K562 (cell line): ENCODE data around the gene MPZL1. TPM values are rescaled to one million over a fixed set of nuclear protein-coding genes. Genes with fewer than 3 reads are reported as not detected.

Experiments
- ATAC-seq: fragments of 200-7000 bp; cut with Tn5 transposase; 3 replicates; pipeline ENCODE4 v1.9.1; 2020; ENCODE audit warnings: moderate library complexity
- BruUV-seq: library from RNA; stranded (reverse); fragments of 400-500 nt; replicated peaks from 2 replicates; lab custom pipeline; 2021; lab: Mats Ljungman, UMichigan
- CTCF ChIA-PET: fragments of 300-600 bp; formaldehyde crosslinking; extraction: SDS; loops from one replicate; lab custom pipeline; 2021; ENCODE audit warnings: low intra/inter-chr PET ratio; lab: Yijun Ruan, JAX
- POLR2A ChIA-PET: fragments of 300-600, 350-650 bp; sonication (Branson Sonifier 250); formaldehyde crosslinking; extraction: SDS; loops from one replicate; lab custom pipeline; 2021; ENCODE audit warnings: antibody characterized with exemption, inconsistent platforms; lab: Yijun Ruan, JAX
- DNase-seq, 4 experiments: peaks; one replicate each; pipeline versions ENCODE4 v3.0.0 to v3.0.0-alpha.2; 2011 to 2018; ENCODE audit warnings: low spot score in 3 of 4, mixed read lengths in 3 of 4; ENCODE audit errors: extremely low read depth in 1 of 4
- FAIRE-seq: peaks from 2 replicates; lab custom pipeline; 2011; peaks lifted over from hg19 to GRCh38; lab: Jason Lieb, UNC
- H2AFZ ChIP-seq: 2 replicates; pipeline ENCODE4 v1.6.0; 2011; ENCODE audit warnings: low read depth, low read length, control low read depth, inconsistent platforms
- H3K27ac ChIP-seq: fragments of 200-600 bp; 3 replicates; pipeline ENCODE4 v1.8.0; 2011; ENCODE audit warnings: low read depth, mild to moderate bottlenecking, control low read depth, inconsistent platforms, low read length, moderate library complexity, mixed read lengths; ENCODE audit errors: extremely low read depth
- H3K27me3 ChIP-seq, 2 experiments: fragments of 300-600 bp in 1 of 2; 2 replicates in 1 of 2; 3 replicates in 1 of 2; pipeline versions ENCODE4 v1.6.0 to v1.8.0; 2011; ENCODE audit warnings: inconsistent platforms in 2 of 2, low read length in 2 of 2, mild to moderate bottlenecking in 1 of 2, mixed read lengths in 1 of 2, moderate library complexity in 1 of 2; ENCODE audit not compliant: control insufficient read depth in 2 of 2, insufficient read depth in 2 of 2
- H3K36me3 ChIP-seq: fragments of 300-600 bp; 3 replicates; pipeline ENCODE4 v1.8.0; 2011; ENCODE audit warnings: mild to moderate bottlenecking, low read length, inconsistent platforms; ENCODE audit not compliant: control insufficient read depth, insufficient read depth
- H3K4me1 ChIP-seq, 2 experiments: fragments of 200-600 bp in 1 of 2; replicated peaks in 1 of 2; 2 replicates in 1 of 2; 3 replicates in 1 of 2; pipeline versions ENCODE4 v1.5.1 to v1.8.0; 2011; ENCODE audit warnings: inconsistent platforms in 2 of 2, low read length in 2 of 2, mild to moderate bottlenecking in 1 of 2, mixed read lengths in 1 of 2, moderate library complexity in 1 of 2; ENCODE audit not compliant: control insufficient read depth in 2 of 2, insufficient read depth in 2 of 2
- H3K4me2 ChIP-seq: 2 replicates; pipeline ENCODE4 v1.6.1; 2011; ENCODE audit warnings: low read length, control low read depth, inconsistent platforms, mixed read lengths; ENCODE audit not compliant: insufficient read depth
- H3K4me3 ChIP-seq: fragments of 200-600 bp; sonication (generic), shearing (Covaris generic); 2 replicates; pipeline ENCODE4 v1.5.1; 2016; ENCODE audit warnings: control low read depth, inconsistent platforms
- H3K79me2 ChIP-seq: fragments of 200-600 bp; 3 replicates; pipeline ENCODE4 v1.8.0; 2011; ENCODE audit warnings: low read length, inconsistent platforms; ENCODE audit not compliant: control insufficient read depth, insufficient read depth
- H3K9ac ChIP-seq, 2 experiments: 2 replicates each; pipeline versions ENCODE4 v1.6.0 to v1.6.1; 2011; ENCODE audit warnings: low read depth in 2 of 2, low read length in 2 of 2, control low read depth in 1 of 2, inconsistent platforms in 1 of 2, mild to moderate bottlenecking in 1 of 2, mixed read lengths in 1 of 2; ENCODE audit not compliant: insufficient read depth in 1 of 2
- H3K9me1 ChIP-seq: one replicate; pipeline ENCODE4 v1.6.0; 2011; ENCODE audit warnings: inconsistent platforms, mild to moderate bottlenecking, low read length, moderate library complexity; ENCODE audit not compliant: control insufficient read depth, insufficient read depth
- H3K9me3 ChIP-seq: replicated peaks from 2 replicates; pipeline ENCODE4 v1.5.1; 2011; ENCODE audit warnings: low read depth, low read length, inconsistent platforms; ENCODE audit not compliant: control insufficient read depth, insufficient read depth
- H4K20me1 ChIP-seq: replicated peaks from 2 replicates; pipeline ENCODE4 v1.6.1; 2011; ENCODE audit warnings: low read length, inconsistent platforms, mixed read lengths; ENCODE audit not compliant: control insufficient read depth, insufficient read depth
- CAMTA2 ChIP-seq: fragments of 250-450 bp; sonication (Bioruptor Pico); conservative IDR thresholded peaks from 2 replicates; pipeline ENCODE4 v1.5.1; 2022
- CBFB ChIP-seq: sonication (generic); formaldehyde crosslinking; IDR thresholded peaks from 2 replicates; pipeline ENCODE4 v1.4.0; 2020; ENCODE audit warnings: mild to moderate bottlenecking, missing genetic modification reagents
- CREB1 ChIP-seq, 2 experiments: sonication (generic) in 1 of 2; formaldehyde crosslinking in 1 of 2; IDR thresholded peaks; 2 replicates each; pipeline versions ENCODE4 v1.6.1 to v1.8.0; 2012 to 2022; ENCODE audit warnings: inconsistent platforms in 1 of 2, mild to moderate bottlenecking in 1 of 2, missing genetic modification reagents in 1 of 2, moderate library complexity in 1 of 2
- FIP1L1 ChIP-seq: fragments of 200-400 bp; formaldehyde crosslinking; IDR thresholded peaks from 2 replicates; pipeline ENCODE4 v1.6.1; 2018; ENCODE audit warnings: mild to moderate bottlenecking, low read depth, low read length; ENCODE audit not compliant: poor library complexity, severe bottlenecking
- HIVEP1 ChIP-seq: fragments of 250-450 bp; sonication (Bioruptor Pico); IDR thresholded peaks from 2 replicates; pipeline ENCODE4 v1.4.0; 2020; ENCODE audit warnings: mild to moderate bottlenecking
- KLF6 ChIP-seq: fragments of 250-450 bp; sonication (Bioruptor Pico); IDR thresholded peaks from 2 replicates; pipeline ENCODE4 v1.4.0; 2020; ENCODE audit warnings: mild to moderate bottlenecking, moderate library complexity, borderline replicate concordance
- LARP7 ChIP-seq: fragments of 450-650 bp; IDR thresholded peaks from 2 replicates; pipeline ENCODE4 v1.6.1; 2016
- POLR2G ChIP-seq: fragments of 200-400 bp; formaldehyde crosslinking; IDR thresholded peaks from 2 replicates; pipeline ENCODE4 v1.6.1; 2017; ENCODE audit warnings: low read depth, mild to moderate bottlenecking, antibody characterized with exemption, low read length, moderate library complexity
- PPARD ChIP-seq: fragments of 250-450 bp; sonication (Bioruptor Pico); IDR thresholded peaks from 2 replicates; pipeline ENCODE4 v1.8.0; 2022; ENCODE audit warnings: inconsistent platforms, mild to moderate bottlenecking, moderate library complexity
- PYGO2 ChIP-seq: fragments of 450-650 bp; IDR thresholded peaks from 2 replicates; pipeline ENCODE4 v1.6.1; 2016; ENCODE audit warnings: mild to moderate bottlenecking, missing genetic modification characterization, moderate library complexity, missing compliant biosample characterization
- SMAD1 ChIP-seq: fragments of 150-350 bp; IDR thresholded peaks from 2 replicates; pipeline ENCODE4 v1.6.1; 2014; ENCODE audit warnings: low read length, low read depth; ENCODE audit not compliant: partially characterized antibody
- TGIF2 ChIP-seq: sonication (generic); formaldehyde crosslinking; IDR thresholded peaks from 2 replicates; pipeline ENCODE4 v1.8.1; 2022; ENCODE audit warnings: mild to moderate bottlenecking, missing genetic modification reagents, moderate library complexity
- YY1 ChIP-seq, 3 experiments: IDR thresholded peaks; 2 replicates each; pipeline ENCODE4 v1.6.1; 2011; ENCODE audit warnings: low read length in 2 of 3, mild to moderate bottlenecking in 2 of 3, moderate library complexity in 2 of 3, borderline replicate concordance in 1 of 3, control low read depth in 1 of 3, low read depth in 1 of 3; ENCODE audit not compliant: insufficient read depth in 3 of 3, insufficient replicate concordance in 2 of 3, control insufficient read depth in 1 of 3, insufficient read length in 1 of 3; ENCODE audit errors: extremely low read depth in 1 of 3
- ZKSCAN8 ChIP-seq: fragments of 200-800 bp; sonication (Bioruptor generic); IDR thresholded peaks from 2 replicates; pipeline ENCODE4 v1.6.1; 2016; ENCODE audit warnings: missing genetic modification characterization, missing compliant biosample characterization
- ZNF75A ChIP-seq: fragments of 450-650 bp; formaldehyde crosslinking; IDR thresholded peaks from 2 replicates; pipeline ENCODE4 v1.4.0; 2020; ENCODE audit warnings: mild to moderate bottlenecking
- WGBS: fragments of 100-300 bp; shearing (Covaris generic); methylation state at CpG from one replicate; pipeline ENCODE4 v1.1.6; 2016; ENCODE audit warnings: low coverage, mixed read lengths; ENCODE audit not compliant: insufficient coverage; ENCODE audit errors: missing lambda C conversion rate; 5-methylcytosine and 5-hydroxymethylcytosine counted together
- in situ Hi-C: fragments of 300-500 bp; cut with MboI; formaldehyde crosslinking; loops from 4 replicates; pipeline ENCODE4 v1.15.0; 2018; ENCODE audit warnings: inconsistent platforms, mixed read lengths
- intact Hi-C: fragments of 100-400 bp; cut with micrococcal nuclease; formaldehyde crosslinking; loops from 2 replicates; pipeline ENCODE4 v1.14.2; 2022
- polyA plus RNA-seq, 8 experiments: library from polyadenylated mRNA; depleted of rRNA in 4 of 8; stranded (reverse) in 5 of 8; unstranded in 3 of 8; fragments of >200 nt; fragmentation: Nextera tagmentation in 2 of 8; fragmentation: Illumina TruSeq in 1 of 8; extraction: Ambion mirVana in 2 of 8; extraction: Trizol in 1 of 8; gene quantifications; 2 replicates each; pipeline versions ENCODE4 v1.2.1 to v1.2.3, GENCODE V29; 2011 to 2014; ENCODE audit warnings: inconsistent platforms in 1 of 8, missing spikeins in 1 of 8
- total RNA-seq, 7 experiments: library from RNA; depleted of rRNA in 6 of 7; stranded (reverse); fragments of >200 nt in 6 of 7; fragmentation: Illumina TruSeq in 2 of 7; extraction: Trizol in 2 of 7; gene quantifications; 2 replicates each; pipeline versions ENCODE4 v1.2.1 to v1.2.3, GENCODE V29; 2011 to 2021; ENCODE audit warnings: low replicate concordance in 1 of 7
- TF ChIP-seq, protein P1 (sequence below): sonication (generic); formaldehyde crosslinking; IDR thresholded peaks from 2 replicates; pipeline ENCODE4 v1.9.0; 2022; ENCODE audit warnings: mild to moderate bottlenecking, missing genetic modification reagents
- TF ChIP-seq, protein P2 (sequence below): fragments of 250-450 bp; sonication (Bioruptor Pico); IDR thresholded peaks from 2 replicates; pipeline ENCODE4 v1.5.0; 2021

MPZL1 gene
- total and polyA plus RNA-seq, 9 of the 15 experiments (the other 6 are each of a cell fraction or from before 2014, with no cell fraction given), result 14.5 to 153 (median 66.5) TPM

DNA sequence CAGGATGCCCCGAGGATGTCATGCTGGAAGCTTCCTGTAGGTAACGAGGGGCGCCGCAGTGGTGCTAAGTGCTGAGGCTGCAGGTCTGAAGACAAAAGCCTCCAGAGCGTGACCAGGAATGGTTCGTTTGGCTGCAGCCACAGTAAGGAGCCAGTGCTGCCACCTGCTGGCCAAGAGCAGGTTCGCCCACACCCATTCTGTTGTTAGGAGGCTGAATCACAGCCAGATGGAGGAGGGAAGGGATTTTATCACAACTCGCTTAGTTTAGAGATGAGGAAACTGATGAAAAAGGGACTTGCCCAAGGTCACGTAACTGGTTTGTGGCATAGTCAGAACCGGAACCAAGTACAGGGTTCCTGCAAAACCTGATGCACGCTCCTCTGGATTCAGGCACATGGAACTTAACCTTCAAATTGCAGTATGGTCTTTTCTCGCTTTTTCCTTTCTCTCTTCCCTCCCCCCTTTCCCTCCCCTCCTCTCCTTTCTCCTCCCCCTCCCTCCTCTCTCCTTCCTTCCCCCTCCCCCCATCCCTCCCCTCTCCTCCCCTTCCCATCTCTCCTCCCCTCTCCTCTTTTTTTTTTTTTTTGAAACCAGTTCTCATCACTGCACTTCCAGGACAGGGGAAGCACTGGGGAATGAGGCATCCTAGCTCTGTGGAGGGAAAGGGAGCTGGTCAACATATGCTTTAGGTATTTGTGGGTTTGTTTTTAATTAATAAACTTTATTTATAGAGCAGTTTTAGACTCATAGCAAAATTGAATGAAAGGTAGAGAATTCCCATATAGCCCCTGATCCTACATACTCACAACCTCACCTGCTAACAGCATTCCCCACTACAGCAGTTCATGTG is 81.8 kb downstream of the MPZL1 start (continued):
- no peak for TF ChIP-seq POLR2G
- no peak for TF ChIP-seq CREB1 (IDR thresholded peaks at IDR 0.05)
- no peak for TF ChIP-seq CREB1 (CRISPR knock-in tag; IDR thresholded peaks at IDR 0.05)
- TF ChIP-seq, protein P1, sequence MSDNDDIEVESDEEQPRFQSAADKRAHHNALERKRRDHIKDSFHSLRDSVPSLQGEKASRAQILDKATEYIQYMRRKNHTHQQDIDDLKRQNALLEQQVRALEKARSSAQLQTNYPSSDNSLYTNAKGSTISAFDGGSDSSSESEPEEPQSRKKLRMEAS (CRISPR knock-in tag), result peak; percentile 54
- TF ChIP-seq CBFB (CRISPR knock-in tag), result no peak
- no peak for TF ChIP-seq ZKSCAN8 (CRISPR knock-in tag)
- TF ChIP-seq KLF6 (CRISPR knock-in tag), result no peak

DNA sequence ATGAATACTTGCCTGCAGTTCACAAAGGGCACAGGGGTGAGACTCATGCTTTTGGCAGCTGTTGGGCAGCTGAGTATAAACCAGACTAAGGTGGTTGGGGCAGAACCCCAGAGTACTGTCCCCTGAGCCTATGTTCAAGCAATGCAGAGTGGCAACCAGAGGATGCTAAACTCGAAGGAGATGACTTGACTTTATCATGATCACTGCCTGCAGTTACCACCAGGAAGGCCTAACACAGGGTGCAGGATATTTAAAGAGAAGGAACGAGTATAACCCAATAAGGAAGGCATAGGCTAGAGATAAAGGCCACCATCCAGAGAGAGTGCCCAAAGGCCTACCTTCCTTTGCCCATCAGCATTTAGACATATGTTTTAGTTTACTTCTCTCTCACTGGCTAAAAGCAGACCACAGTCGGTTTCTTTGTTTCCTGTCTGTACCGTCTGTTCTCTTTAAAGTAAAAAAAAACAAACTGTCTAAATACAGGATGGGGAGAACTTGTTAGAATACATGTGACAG is 83.3 kb downstream of the MPZL1 start:
- H3K4me2 ChIP-seq, result no peak overlapping the region
- no peak overlapping the region for H3K4me3 ChIP-seq
- FAIRE-seq (no peak), DNase-seq (no peak), ATAC-seq (no peak)
- ChIA-PET CTCF (interaction anchor here (0.5 kb wide), 1 partner anchor 90 kb away, joined by 3 read pairs; no protein-coding TSS in a partner anchor), POLR2A (no interaction called here)
- no peaks in the 10 kb centered on the region for H3K27me3 ChIP-seq
- no peak overlapping the region for H3K27ac ChIP-seq
- peak overlapping the region; percentile 3; the same call in 1 of the 2 replicates for H2AFZ ChIP-seq
- H3K79me2 ChIP-seq, result no peaks in the 10 kb centered on the region
- intact Hi-C loops (no loop called here), in situ Hi-C loops (no loop called here)
- H3K36me3 ChIP-seq, result no peaks in the 10 kb centered on the region
- no peak for TF ChIP-seq YY1 (IDR thresholded peaks at IDR 0.05; ENCODE audit: borderline replicate concordance in 1 of 3, control insufficient read depth in 1 of 3, extremely low read depth in 1 of 3, insufficient read depth in 3 of 3, insufficient read length in 1 of 3, insufficient replicate concordance in 2 of 3, low read depth in 1 of 3, low read length in 2 of 3)
- TF ChIP-seq, protein P1 (CRISPR knock-in tag), result no peak
- TF ChIP-seq CAMTA2, result no peak
- TF ChIP-seq PYGO2 (tag), result no peak
- no peak for TF ChIP-seq ZNF75A
- TF ChIP-seq, protein P2, sequence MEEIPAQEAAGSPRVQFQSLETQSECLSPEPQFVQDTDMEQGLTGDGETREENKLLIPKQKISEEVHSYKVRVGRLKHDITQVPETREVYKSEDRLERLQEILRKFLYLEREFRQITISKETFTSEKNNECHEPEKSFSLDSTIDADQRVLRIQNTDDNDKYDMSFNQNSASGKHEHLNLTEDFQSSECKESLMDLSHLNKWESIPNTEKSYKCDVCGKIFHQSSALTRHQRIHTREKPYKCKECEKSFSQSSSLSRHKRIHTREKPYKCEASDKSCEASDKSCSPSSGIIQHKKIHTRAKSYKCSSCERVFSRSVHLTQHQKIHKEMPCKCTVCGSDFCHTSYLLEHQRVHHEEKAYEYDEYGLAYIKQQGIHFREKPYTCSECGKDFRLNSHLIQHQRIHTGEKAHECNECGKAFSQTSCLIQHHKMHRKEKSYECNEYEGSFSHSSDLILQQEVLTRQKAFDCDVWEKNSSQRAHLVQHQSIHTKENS (CRISPR knock-in tag), result no peak
- no peak for TF ChIP-seq SMAD1
- no peak for TF ChIP-seq PPARD (CRISPR knock-in tag)
- TF ChIP-seq HIVEP1 (CRISPR knock-in tag), result no peak
- TF ChIP-seq FIP1L1, result no peak
- TF ChIP-seq TGIF2 (CRISPR knock-in tag), result no peak
- TF ChIP-seq LARP7, result no peak
- no peaks in the 10 kb centered on the region for H3K9me1 ChIP-seq
- peaks cover 0 to 7% of the 10 kb centered on the region in 2 experiments; a peak in 4 of 5 replicates for H3K4me1 ChIP-seq
- BruUV-seq, result no TSS peak
- 39% methylated on average over 4 of the region's 4 CpGs for WGBS
- no peaks in the 10 kb centered on the region for H4K20me1 ChIP-seq
- no peak overlapping the region for H3K9ac ChIP-seq
- H3K9me3 ChIP-seq, result peaks cover 5% of the 10 kb centered on the region; the same call in 1 of the 2 replicates
